CD4-positive, CD25-positive, alpha-beta regulatory T cell (primary cell): ENCODE data around the gene MTX3. TPM values are rescaled to one million over a fixed set of nuclear protein-coding genes. Genes with fewer than 3 reads are reported as not detected.
A peak's percentile ranks its signal among the peaks of the same experiment; 100 is the strongest.

Experiments used
- ATAC-seq, 2 donors: fragments of 150-1000 bp; cut with Tn5 transposase; one replicate each; pipeline ENCODE4 v1.10.0; 2021; ENCODE audit warnings: low read depth in 2 of 2, moderate number of reproducible peaks in 2 of 2, moderate library complexity in 1 of 2
- DNase-seq, 3 donors: peaks; one replicate each; pipeline versions ENCODE4 v3.0.0 to v3.0.0-alpha.2; 2012 to 2022; ENCODE audit warnings: mixed read lengths in 1 of 3
- H3K27ac ChIP-seq: one replicate; pipeline ENCODE4 v1.7.0; 2013; ENCODE audit warnings: mild to moderate bottlenecking, low read length; ENCODE audit not compliant: insufficient read depth, poor library complexity, severe bottlenecking
- H3K27me3 ChIP-seq: one replicate; pipeline ENCODE4 v1.7.0; 2013; ENCODE audit warnings: low read length; ENCODE audit not compliant: control insufficient read depth, insufficient read depth
- H3K36me3 ChIP-seq: one replicate; pipeline ENCODE4 v1.7.0; 2013; ENCODE audit warnings: mild to moderate bottlenecking, low read length, moderate library complexity; ENCODE audit not compliant: control insufficient read depth, insufficient read depth
- H3K4me1 ChIP-seq: 2 replicates; pipeline ENCODE4 v1.7.0; 2013; ENCODE audit warnings: mild to moderate bottlenecking, low read length; ENCODE audit not compliant: insufficient read depth, control insufficient read depth, poor library complexity, severe bottlenecking
- H3K4me3 ChIP-seq: one replicate; pipeline ENCODE4 v1.7.0; 2013; ENCODE audit warnings: low read depth, mild to moderate bottlenecking, low read length, moderate library complexity
- H3K9me3 ChIP-seq, 2 experiments: 1 replicate in 1 of 2; 2 replicates in 1 of 2; pipeline ENCODE4 v1.7.0; 2013; ENCODE audit warnings: low read length in 2 of 2, mild to moderate bottlenecking in 1 of 2, moderate library complexity in 1 of 2; ENCODE audit not compliant: control insufficient read depth in 2 of 2
- H3K27ac Mint-ChIP-seq, 3 donors: one replicate each; pipeline ENCODE4 v1.8.0; 2020 to 2022; ENCODE audit warnings: mild to moderate bottlenecking in 3 of 3, mixed read lengths in 3 of 3, moderate library complexity in 2 of 3
- H3K27me3 Mint-ChIP-seq: one replicate; pipeline ENCODE4 v1.8.0; 2022; ENCODE audit warnings: mild to moderate bottlenecking, mixed read lengths
- H3K36me3 Mint-ChIP-seq: one replicate; pipeline ENCODE4 v1.8.0; 2020; ENCODE audit warnings: mixed read lengths
- H3K4me1 Mint-ChIP-seq, 4 donors: one replicate each; pipeline ENCODE4 v1.8.0; 2020 to 2022; ENCODE audit warnings: mixed read lengths in 4 of 4, mild to moderate bottlenecking in 1 of 4
- H3K4me3 Mint-ChIP-seq, 4 donors: one replicate each; pipeline ENCODE4 v1.8.0; 2020 to 2022; ENCODE audit warnings: mild to moderate bottlenecking in 4 of 4, mixed read lengths in 4 of 4, moderate library complexity in 3 of 4
- H3K9me3 Mint-ChIP-seq, 7 donors: one replicate each; pipeline ENCODE4 v1.8.0; 2020 to 2022; ENCODE audit warnings: mixed read lengths in 7 of 7, mild to moderate bottlenecking in 3 of 7, moderate library complexity in 2 of 7
- polyA plus RNA-seq, 4 donors: library from polyadenylated mRNA; unstranded; fragments of 300-500 nt; fragmentation: Illumina TruSeq; gene quantifications; one replicate each; pipeline ENCODE4 v1.2.3, GENCODE V29; 2021
- total RNA-seq: library from RNA; stranded (reverse); gene quantifications from one replicate; pipeline ENCODE4 v1.2.3, GENCODE V29; 2022

The MTX3 gene
- total and polyA plus RNA-seq, 5 donors from 2014 or later: 1.4 to 18.1 (median 2.6) TPM

GRCh38 chr5:79976759-79977515, 14.1 kb downstream of the MTX3 start:
- peaks cover 11% of the 10 kb centered on the region for H3K4me1 ChIP-seq
- no peak for DNase-seq
- no peaks in the 10 kb centered on the region for H3K27me3 Mint-ChIP-seq
- no peak for ATAC-seq
- no peaks in the 10 kb centered on the region for H3K9me3 ChIP-seq
- no peak overlapping the region for H3K27ac ChIP-seq
- peaks cover 29% of the 10 kb centered on the region for H3K36me3 ChIP-seq
- no peak overlapping the region for H3K27ac Mint-ChIP-seq
- no peak overlapping the region for H3K4me3 ChIP-seq
- H3K4me3 Mint-ChIP-seq: no peak overlapping the region
- no peaks in the 10 kb centered on the region for H3K27me3 ChIP-seq
- no peaks in the 10 kb centered on the region for H3K9me3 Mint-ChIP-seq
- H3K36me3 Mint-ChIP-seq: peaks cover 45% of the 10 kb centered on the region
- H3K4me1 Mint-ChIP-seq: peaks cover 7 to 16% (median 15%) of the 10 kb centered on the region in 4 donors

- H3K4me1 Mint-ChIP-seq: peaks cover 0 to 5% (median 4%) of the 10 kb centered on the region in 4 donors
- Histone ChIP-seq H3K9me3 (no peaks in the 10 kb centered on the region), H3K27ac (no peak overlapping the region), H3K36me3 (peaks cover 29% of the 10 kb centered on the region), H3K4me3 (no peak overlapping the region), H3K4me1 (no peaks in the 10 kb centered on the region), H3K27me3 (no peaks in the 10 kb centered on the region)
- peaks cover 4% of the 10 kb centered on the region for H3K27me3 Mint-ChIP-seq
- no peak for ATAC-seq
- H3K36me3 Mint-ChIP-seq: peaks cover 41% of the 10 kb centered on the region
- DNase-seq: no peak
- H3K27ac Mint-ChIP-seq: no peak overlapping the region
- peaks cover 0 to 1% (median 0%) of the 10 kb centered on the region in 7 donors for H3K9me3 Mint-ChIP-seq
- no peak overlapping the region for H3K4me3 Mint-ChIP-seq
These were observed 15.6 kb downstream of the MTX3 start for GRCh38 chr5:79975422-79975821.

GRCh38 chr5:79974886-79975285, 16.2 kb downstream of the MTX3 start:
- peaks cover 4% of the 10 kb centered on the region for H3K27me3 Mint-ChIP-seq
- H3K4me3 Mint-ChIP-seq: no peak overlapping the region
- Histone ChIP-seq H3K4me1 (no peaks in the 10 kb centered on the region), H3K27ac (no peak overlapping the region), H3K36me3 (peaks cover 29% of the 10 kb centered on the region), H3K9me3 (no peaks in the 10 kb centered on the region), H3K4me3 (no peak overlapping the region), H3K27me3 (no peaks in the 10 kb centered on the region)
- ATAC-seq (no peak), DNase-seq (no peak)
- peak overlapping the region in 1 of 3 donors; percentile 12 for H3K27ac Mint-ChIP-seq
- peaks cover 38% of the 10 kb centered on the region for H3K36me3 Mint-ChIP-seq
- peaks cover 0 to 5% (median 0%) of the 10 kb centered on the region in 4 donors for H3K4me1 Mint-ChIP-seq
- H3K9me3 Mint-ChIP-seq: peaks cover 0 to 2% (median 0%) of the 10 kb centered on the region in 7 donors

GRCh38 chr5:79973996-79974395, 17.1 kb downstream of the MTX3 start:
- peaks cover 0 to 5% (median 0%) of the 10 kb centered on the region in 4 donors for H3K4me1 Mint-ChIP-seq

GRCh38 chr5:79973511-79973910, 17.6 kb downstream of the MTX3 start:
- H3K4me1 ChIP-seq: no peaks in the 10 kb centered on the region
- H3K9me3 Mint-ChIP-seq: peaks cover 0 to 2% (median 0%) of the 10 kb centered on the region in 7 donors
- H3K27ac Mint-ChIP-seq: no peak overlapping the region
- no peak overlapping the region for H3K27ac ChIP-seq
- no peaks in the 10 kb centered on the region for H3K9me3 ChIP-seq
- H3K36me3 Mint-ChIP-seq: peaks cover 28% of the 10 kb centered on the region
- H3K36me3 ChIP-seq: peaks cover 18% of the 10 kb centered on the region
- peaks cover 0 to 5% (median 0%) of the 10 kb centered on the region in 4 donors for H3K4me1 Mint-ChIP-seq
- no peak for ATAC-seq
- peaks cover 7% of the 10 kb centered on the region for H3K27me3 ChIP-seq
- peaks cover 4% of the 10 kb centered on the region for H3K27me3 Mint-ChIP-seq
- H3K4me3 ChIP-seq: no peak overlapping the region
- no peak for DNase-seq
- H3K4me3 Mint-ChIP-seq: no peak overlapping the region

More at GRCh38 chr5:79973996-79974395, 17.1 kb downstream of the MTX3 start:
- DNase-seq (no peak), ATAC-seq (no peak)
- H3K27ac Mint-ChIP-seq: no peak overlapping the region
- Histone ChIP-seq H3K9me3 (no peaks in the 10 kb centered on the region), H3K36me3 (peaks cover 23% of the 10 kb centered on the region), H3K27me3 (peaks cover 4% of the 10 kb centered on the region), H3K4me3 (no peak overlapping the region), H3K27ac (no peak overlapping the region), H3K4me1 (no peaks in the 10 kb centered on the region)
- peaks cover 4% of the 10 kb centered on the region for H3K27me3 Mint-ChIP-seq
- no peak overlapping the region for H3K4me3 Mint-ChIP-seq
- H3K36me3 Mint-ChIP-seq: peaks cover 33% of the 10 kb centered on the region
- peaks cover 0 to 2% (median 0%) of the 10 kb centered on the region in 7 donors for H3K9me3 Mint-ChIP-seq

GRCh38 chr5:79971156-79971555, 19.9 kb downstream of the MTX3 start:
- peaks cover 4% of the 10 kb centered on the region for H3K27me3 Mint-ChIP-seq

GRCh38 chr5:79966448-79966847, 24.6 kb downstream of the MTX3 start:
- H3K4me3 ChIP-seq: no peak overlapping the region
- no peaks in the 10 kb centered on the region for H3K9me3 ChIP-seq
- DNase-seq: no peak
- H3K4me1 Mint-ChIP-seq: peaks cover 0 to 13% (median 2%) of the 10 kb centered on the region in 4 donors
- H3K36me3 Mint-ChIP-seq: no peaks in the 10 kb centered on the region
- H3K4me3 Mint-ChIP-seq: no peak overlapping the region
- H3K9me3 Mint-ChIP-seq: peaks cover 0 to 7% (median 1%) of the 10 kb centered on the region in 7 donors
- no peaks in the 10 kb centered on the region for H3K36me3 ChIP-seq
- peaks cover 9% of the 10 kb centered on the region for H3K27me3 ChIP-seq
- no peak overlapping the region for H3K27ac ChIP-seq
- H3K27me3 Mint-ChIP-seq: peaks cover 4% of the 10 kb centered on the region
- no peaks in the 10 kb centered on the region for H3K4me1 ChIP-seq
- no peak for ATAC-seq
- H3K27ac Mint-ChIP-seq: no peak overlapping the region

More at GRCh38 chr5:79971156-79971555, 19.9 kb downstream of the MTX3 start:
- Histone ChIP-seq H3K4me1 (no peaks in the 10 kb centered on the region), H3K27ac (no peak overlapping the region), H3K36me3 (peaks cover 6% of the 10 kb centered on the region), H3K4me3 (no peak overlapping the region), H3K9me3 (no peaks in the 10 kb centered on the region), H3K27me3 (peaks cover 9% of the 10 kb centered on the region)
- Mint-ChIP-seq H3K36me3 (peaks cover 13% of the 10 kb centered on the region), H3K4me3 (no peak overlapping the region), H3K9me3 (peaks cover 0 to 3% (median 0%) of the 10 kb centered on the region in 7 donors), H3K27ac (no peak overlapping the region), H3K4me1 (no peaks in the 10 kb centered on the region)
- DNase-seq: no peak
- no peak for ATAC-seq

GRCh38 chr5:79964136-79964535, 26.9 kb downstream of the MTX3 start:
- no peak for DNase-seq
- Histone ChIP-seq H3K9me3 (no peaks in the 10 kb centered on the region), H3K27ac (no peak overlapping the region), H3K4me3 (no peak overlapping the region), H3K36me3 (no peaks in the 10 kb centered on the region), H3K4me1 (no peaks in the 10 kb centered on the region), H3K27me3 (peaks cover 6% of the 10 kb centered on the region)
- no peak for ATAC-seq
- Mint-ChIP-seq H3K9me3 (peaks cover 0 to 6% (median 0%) of the 10 kb centered on the region in 7 donors), H3K27me3 (no peaks in the 10 kb centered on the region), H3K27ac (no peak overlapping the region), H3K4me3 (no peak overlapping the region), H3K36me3 (no peaks in the 10 kb centered on the region), H3K4me1 (peaks cover 0 to 13% (median 2%) of the 10 kb centered on the region in 4 donors)
